ENCODE data around the gene LIN7B.

LIN7B gene, protein sequence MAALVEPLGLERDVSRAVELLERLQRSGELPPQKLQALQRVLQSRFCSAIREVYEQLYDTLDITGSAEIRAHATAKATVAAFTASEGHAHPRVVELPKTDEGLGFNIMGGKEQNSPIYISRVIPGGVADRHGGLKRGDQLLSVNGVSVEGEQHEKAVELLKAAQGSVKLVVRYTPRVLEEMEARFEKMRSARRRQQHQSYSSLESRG

DNA sequence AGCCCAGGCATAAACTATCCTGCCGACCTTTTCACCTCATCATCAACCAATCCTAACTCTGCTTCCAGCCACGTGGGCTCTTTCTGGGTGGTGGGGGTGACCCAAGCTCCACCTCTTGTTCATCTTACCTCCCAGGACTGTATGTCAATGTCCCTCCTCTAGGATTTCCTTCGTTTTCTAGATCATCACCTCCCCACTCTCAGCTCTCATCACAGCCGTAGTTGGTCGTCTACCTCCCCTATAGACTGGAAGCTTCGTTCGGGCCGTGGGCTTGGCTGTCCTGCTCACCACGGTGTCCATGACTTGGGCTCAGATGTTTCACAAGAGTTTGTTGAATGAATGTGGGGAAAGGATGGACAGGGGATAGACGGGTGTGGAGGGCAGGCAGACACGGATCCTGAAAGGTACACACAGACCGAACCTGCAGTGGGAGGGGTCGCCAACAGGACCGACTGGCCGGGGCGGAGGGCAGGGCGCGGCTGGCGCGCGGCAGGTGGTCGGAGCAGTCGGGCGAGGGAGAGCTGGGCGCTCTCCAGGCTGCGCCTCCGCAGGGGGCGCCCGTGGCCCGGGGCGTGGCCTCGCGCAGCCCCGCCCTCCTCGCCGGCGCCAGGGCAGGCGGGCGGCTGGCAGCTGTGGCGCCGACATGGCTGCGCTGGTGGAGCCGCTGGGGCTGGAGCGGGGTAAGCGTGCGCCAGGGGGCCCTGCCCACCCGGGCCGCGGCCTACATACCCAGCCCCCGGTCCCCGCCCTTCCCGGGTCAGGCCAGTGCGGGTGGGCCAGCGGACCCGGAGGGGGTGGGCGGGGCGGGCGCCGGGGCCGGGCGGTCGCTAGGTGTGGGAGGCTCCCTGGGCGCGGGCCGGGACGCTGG is at the start of gene LIN7B:
LIN7B (plus strand) TSS at position 609 of the 868 bp plus-strand sequence; CDS start at position 644, 35 bp downstream.
- DNase-seq: peak; percentile 76

DNA sequence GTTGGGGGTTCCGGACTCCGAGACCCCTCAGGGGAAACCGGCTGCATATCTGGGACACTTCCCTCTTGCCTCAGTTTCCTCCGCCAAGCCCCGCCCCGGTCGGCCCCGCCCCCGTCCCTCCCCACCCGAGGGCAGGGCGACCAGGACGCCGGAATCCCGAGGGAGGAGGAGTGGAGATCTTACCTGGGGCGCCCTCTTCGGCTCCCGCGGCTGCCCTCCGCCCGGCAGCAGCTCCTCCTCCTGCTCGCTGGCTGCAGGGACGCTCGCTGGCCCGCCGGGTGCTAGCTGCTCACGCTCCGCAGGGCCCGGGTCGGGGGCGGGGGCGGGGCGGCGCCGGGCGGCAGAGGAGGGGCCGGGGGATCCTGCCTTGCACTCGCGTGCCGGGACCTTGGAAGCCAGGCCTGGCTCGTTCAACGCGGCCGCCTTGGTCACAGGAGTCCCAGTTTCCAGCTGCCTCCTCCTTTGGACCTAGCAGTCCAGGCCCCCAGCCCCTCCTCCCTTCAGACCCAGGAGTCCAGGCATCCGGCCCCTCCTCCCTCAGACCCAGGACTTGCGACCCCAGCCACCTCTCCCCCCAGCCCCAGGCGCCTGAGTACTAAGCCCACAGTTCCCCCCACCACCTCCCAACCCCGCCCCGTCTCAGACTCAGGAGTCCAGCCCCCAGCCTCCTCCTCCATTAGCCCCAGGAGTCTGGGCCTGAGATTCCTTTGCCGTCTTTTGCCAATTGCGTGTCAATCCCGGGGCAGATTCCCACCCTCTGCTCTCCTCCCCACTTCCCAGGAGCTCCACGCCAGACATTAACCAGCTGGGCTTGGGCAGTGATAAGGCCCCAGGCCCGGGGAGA is 49.2 kb upstream of the LIN7B start, which contains the start of gene NTF4:
NTF4 (minus strand) TSS at position 51 of the 844 bp plus-strand sequence. CDS start 2,821 bp downstream, outside the sequence.
- no peak for DNase-seq

DNA sequence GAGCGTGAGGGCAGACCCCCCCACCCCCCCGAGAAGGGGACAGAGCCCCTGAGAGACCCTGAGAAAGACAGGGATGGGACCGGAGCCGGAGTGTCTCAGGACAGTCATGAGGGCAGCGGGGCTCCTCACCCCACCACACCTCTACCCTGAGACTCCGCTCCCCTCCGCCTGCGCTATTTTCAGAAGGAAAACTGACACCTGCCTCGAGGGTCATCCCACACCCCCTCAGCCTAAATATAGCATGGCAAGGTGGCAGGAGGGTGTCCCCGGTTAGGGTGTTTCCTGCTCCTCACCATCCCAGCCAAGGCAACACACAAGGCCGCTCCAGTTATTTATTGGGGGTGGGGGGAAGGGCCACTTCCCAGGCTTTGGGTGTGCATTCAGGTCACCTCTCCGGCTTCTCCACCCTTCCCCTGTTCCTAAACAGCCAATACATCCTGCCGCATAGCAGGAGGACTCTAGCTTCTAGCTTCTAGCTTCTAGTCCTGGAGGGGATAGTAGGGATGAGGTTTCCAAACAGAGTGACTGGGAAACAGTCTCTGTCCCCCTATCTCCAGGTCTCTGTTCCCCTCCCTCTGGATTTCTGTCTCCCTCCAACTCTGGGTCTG is 48.2 kb upstream of the LIN7B start:
- DNase-seq: no peak

DNA sequence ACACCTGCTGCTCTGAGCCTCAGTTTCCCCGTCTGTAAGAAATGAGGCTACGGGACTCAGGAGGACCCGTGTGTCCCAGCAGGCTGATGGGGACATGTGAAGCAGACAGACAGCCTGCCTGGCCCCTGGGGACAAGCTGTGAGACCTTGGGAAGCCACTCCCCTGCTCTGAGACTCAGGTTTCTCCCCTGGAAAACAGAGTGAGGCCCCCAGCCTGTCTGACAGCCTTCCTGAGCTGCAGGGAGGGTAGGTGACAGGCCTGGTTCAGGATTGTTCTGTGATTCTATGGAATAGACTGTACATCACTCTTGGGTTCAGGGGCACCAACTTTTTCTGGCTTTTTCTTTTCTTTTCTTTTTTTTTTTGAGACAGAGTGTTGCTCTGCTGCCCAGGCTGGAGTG is 46.6 kb upstream of the LIN7B start:
- DNase-seq: no peak

DNA sequence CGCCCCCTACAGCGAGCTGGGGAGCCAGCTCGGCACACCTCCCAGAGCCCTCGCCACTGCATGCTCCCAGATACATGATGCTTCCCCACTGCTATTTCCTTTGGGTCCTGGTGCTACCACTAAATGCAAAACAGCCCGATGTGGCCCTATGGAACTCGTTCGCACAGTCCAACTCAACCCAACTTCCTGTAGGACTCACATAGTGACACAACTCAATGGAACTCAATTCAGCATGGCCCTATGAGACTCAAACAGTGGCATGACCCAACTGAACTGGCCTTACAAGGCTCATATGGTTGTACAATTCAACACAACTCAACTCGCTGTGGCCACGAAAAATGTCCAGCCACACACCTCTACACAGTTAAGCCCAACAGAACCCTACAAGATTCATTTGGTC is 45.1 kb upstream of the LIN7B start:
- DNase-seq: no peak

DNA sequence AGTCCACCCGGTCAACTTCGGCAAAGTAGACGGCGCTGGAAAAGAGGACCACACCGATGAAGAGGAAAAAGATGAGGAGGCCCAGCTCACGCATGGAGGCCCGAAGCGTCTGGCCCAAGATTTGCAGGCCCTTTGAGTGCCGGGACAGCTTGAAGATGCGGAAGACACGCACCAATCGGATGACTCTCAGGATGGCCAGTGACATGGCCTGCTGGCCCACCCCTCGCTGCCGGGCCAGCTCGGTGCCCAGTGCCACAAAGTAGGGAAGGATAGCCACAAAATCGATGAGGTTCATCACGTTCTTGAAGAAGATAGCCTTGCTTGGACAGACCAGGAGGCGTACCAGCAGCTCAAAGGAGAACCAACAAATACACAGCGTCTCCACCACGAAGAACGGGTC is 43.8 kb upstream of the LIN7B start:
- DNase-seq: no peak

DNA sequence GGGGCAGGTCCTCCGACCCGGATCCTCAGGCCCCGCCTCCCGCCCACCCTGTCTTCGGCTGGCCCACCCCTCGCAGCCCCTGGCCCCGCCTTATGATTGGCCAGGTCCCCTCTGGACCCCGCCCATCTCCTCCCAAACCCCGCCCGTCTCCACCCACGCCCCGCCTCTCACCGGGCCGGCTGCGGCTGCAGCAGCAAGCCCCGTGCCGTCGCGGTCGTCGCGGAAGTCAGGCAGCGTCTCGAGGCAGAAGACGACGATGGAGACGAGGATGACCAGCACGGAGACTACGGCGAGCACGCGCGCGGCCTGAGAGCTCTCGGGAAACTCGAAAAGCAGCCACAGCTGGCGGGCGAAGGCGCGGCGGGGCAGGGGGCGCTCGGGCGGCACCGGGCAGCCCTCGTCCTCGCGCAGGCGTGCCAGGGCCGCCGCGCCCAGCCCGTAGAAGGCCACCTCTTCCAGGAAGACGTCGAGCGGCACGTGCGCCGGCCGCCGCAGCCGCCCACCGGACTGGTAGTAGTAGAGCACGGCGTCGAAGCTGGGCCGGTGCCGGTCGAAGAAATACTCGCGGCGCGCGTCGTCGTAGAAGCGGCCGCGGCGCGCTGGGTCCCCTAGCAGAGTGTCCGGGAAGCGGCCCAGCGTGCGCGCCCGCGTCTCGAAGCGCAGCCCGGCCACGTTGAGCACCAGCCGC is 42.2 kb upstream of the LIN7B start:
- DNase-seq: no peak

DNA sequence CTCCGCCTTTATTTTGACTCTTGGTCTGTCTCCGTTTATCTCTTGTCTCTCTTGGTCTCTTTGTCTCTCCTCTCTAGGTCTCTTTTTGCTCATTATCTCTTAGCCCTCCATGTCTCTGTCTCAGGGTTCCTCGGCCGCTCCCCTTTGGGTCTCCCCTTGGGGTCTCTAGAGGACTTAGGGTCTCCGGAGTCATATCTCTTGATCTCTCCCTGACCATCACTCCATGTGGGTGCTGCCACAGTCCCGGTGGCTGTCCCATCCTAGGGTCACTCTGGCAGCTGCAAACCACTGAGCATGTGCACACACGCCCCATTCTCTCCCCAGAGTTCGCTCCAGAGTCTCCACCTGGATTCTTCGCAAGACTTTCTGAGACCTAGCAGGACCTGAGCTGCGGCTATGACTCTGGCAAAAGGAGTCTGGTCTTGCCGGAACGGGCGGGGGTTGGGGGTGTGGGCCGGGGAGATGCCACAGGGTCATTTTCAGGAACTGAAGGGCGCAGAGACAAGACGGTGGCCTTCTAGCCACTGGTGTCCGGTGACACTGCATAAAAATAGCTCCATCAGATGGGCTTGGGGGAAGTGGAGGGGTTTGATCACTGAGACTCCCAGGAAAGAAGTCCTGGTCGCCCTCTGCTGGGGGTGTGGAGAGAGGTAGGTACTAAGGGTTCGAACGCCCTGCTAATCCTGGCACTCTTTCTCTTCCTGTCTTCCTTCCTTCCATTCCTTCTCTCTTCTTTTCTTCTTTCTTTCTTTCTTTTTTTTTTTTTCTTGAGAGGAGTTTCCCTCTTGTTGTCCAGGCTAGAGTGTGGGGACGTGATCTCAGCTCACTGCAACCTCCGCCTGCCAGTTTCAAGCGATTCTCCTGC is 40.4 kb upstream of the LIN7B start:
- DNase-seq: no peak

DNA sequence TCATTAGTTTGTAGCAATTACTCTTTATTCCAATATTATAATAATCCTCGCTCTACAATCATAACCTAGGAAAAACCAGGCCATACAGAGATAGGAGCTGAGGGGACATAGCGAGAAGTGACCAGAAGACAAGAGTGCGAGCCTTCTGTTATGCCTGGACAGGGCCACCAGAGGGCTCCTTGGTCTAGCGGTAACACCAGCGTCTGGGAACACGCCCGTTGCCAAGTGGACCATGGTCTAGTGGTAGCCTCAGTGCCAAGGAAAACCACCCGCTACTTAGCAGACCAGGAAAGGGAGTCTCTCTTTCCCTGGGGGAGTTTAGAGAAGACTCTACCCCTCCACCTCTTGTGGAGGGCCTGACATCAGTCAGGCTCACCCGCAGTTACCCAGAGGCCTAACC is 39.3 kb upstream of the LIN7B start:
- peak; percentile 22 for DNase-seq

DNA sequence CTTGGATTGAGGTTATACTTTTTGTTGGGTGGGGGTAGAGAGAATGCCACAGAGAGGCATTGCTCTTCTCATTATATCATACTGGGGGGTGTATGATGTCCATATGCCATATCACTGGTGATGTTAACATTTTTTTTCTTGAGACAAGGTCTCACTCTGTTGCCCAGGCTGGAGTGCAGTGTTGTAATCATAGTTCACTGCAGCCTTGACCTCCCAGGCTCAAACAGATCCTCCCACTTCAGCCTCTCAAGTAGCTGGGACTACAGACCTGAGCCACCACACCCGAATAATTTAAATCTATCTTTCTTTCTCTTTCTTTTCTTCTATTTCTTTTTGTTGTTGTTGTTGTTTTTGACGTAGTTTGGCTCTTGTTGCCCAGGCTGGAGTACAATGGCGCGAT is 33.8 kb upstream of the LIN7B start:
- DNase-seq: no peak

DNA sequence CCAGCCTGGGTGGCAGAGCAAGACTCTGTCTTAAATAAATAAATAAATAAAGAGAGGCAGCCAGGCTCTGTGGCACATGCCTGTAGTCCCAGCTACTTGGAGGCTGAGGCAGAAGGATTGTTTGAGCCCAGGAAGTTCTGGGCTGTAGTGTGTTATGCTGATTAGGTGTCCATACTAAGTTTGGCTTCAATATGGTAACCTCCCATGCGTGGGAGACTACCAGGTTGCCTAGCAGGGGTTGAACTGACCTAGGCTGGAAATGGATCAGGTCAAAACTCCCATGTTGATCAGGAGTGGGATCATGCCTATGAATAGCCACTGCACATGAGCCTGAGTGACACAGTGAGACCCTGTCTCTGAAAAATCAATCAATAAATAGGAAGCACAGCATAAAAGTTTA is 32.9 kb upstream of the LIN7B start:
- DNase-seq: no peak

DNA sequence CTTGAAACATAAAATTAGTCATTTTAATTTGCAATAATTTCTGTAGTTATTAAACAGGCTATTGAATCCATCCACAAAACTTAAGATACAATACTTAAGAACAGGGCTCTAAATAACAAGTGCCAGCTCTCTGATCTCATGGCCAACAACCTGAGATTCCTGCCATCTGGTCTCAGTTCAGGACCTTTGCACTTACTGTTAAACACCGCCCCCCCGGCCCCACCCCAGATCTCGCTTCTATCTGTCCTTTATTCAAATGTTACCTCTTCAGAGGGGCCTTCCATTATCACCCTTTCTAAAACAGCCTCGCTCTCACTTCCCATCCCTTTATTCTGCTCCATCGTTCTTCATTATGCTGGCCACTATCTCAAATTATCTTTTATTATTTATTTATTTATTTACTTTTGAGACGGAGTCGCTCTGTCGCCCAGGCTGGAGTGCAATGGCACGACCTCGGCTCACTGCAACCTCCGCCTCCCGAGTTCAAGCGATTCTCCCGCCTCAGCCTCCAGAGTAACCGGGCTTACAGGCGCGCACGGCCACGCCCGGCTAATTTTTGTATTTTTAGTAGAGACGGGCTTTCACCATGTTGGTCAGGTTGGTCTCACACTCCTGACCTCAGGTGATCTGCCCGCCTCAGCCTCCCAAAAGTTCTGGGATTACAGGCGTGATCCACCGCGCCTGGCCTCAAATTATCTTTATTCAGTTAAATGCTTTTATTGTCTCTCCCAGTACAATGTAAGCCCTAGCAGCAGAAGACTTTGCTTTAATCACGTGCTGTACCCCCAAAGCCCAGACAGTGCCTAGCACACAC is 29.8 kb upstream of the LIN7B start:
- DNase-seq: no peak

DNA sequence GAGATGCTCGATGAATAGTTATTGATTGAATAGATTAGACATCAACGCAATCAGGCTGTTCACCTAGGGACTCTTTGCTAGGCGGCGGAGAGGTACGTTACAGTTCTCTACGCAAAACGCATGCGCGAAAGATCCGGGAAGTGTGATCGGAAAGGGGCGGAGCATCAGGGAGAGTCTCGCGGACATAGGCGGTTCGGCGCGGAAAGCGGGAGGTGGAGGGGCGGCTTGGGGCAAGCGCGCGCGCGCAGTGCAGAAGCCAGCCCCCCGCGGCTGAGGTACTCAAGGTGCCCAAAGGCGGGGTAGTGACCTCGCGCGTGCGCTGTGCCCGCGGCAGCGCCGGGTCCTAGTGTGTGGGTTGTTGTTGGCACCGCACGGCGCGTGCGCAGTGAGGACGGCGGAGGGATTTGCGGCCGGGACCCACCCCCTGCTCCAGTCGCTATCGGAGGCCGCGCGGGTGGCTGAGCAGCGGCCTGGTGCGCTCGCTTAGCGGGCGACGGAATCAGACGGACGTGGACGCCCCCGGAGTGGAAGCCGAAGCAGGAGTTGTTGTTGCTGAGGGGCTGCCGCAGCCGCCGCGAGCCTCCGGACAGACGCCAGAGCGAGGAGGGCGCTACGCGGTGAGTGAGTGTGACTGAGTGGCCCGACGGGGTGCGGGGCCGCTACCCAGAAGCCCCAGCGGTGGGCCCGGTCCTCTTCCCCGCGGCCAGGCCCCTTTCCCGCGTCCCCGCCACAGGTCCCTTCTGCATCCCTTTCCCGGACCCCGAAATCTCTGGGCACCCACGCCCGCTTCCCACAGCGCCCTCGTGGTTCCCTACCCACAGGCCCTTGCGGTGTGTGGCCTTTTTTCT is 28.9 kb upstream of the LIN7B start, which contains the start of gene SNRNP70:
SNRNP70 (plus strand) TSS at position 432 of the 848 bp plus-strand sequence. CDS start 964 bp downstream, outside the sequence.
- DNase-seq: peak; percentile 100

DNA sequence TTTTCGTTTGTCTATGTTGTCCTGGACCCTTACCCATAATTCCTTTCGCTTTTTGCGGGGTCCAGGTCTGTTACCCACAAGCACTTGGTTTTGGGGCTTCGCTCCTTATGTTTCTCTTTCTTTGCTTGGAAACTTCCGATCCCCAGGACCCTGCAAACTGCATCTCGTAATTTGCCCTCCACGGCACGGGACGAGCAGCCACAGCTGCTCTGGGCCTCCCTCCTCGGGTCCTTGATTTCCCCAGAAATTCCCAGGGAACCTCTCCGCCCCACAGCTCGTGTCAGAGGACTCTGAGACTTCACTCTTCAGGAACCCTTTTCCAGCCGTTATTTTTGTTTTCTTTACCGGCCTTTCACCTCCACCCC is 28.3 kb upstream of the LIN7B start:
- DNase-seq: no peak

DNA sequence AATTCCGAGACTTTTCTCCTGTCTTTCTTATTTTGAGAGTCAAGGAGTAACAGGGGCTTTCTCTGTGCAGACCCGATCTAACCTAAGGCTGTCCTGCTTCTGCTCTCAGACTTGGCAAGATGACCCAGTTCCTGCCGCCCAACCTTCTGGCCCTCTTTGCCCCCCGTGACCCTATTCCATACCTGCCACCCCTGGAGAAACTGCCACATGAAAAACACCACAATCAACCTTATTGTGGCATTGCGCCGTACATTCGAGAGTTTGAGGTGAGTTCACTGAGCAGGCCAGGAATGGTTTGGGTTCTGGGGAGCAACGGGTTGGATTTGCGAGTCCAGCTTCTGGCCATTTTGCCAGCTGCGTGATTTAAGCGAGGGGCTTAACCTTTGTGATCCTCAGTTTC is 27.9 kb upstream of the LIN7B start:
- no peak for DNase-seq

DNA sequence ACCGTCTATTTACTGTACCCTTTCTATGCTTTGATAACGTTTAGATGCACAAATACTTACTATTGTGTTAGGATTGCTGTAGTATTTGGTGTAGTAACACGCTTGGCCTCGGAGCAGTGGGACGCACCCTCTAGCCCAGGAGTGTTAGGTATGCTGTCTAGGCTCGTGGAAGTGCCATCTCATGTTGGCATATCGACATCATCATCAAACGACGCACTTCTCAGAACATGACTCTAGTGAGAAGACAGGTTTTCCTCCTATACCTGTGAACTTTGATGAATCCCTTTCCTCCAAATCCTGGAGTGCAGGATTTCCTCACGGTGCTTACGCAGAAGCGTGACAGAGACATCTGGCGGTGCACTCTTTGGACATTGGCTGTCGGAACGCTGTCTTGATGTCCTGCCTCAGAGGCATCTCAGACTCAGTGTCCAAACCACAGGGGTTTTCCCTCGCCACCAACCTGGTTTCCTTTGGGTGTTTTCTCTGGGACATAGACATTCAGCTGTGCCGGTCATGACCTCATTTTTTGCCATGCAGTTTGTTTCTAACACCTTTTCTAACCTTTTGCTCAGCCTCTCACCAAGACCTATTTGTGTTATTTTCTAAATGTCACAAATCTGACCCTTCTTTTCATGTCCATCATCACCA is 22.7 kb upstream of the LIN7B start:
- no peak for DNase-seq

DNA sequence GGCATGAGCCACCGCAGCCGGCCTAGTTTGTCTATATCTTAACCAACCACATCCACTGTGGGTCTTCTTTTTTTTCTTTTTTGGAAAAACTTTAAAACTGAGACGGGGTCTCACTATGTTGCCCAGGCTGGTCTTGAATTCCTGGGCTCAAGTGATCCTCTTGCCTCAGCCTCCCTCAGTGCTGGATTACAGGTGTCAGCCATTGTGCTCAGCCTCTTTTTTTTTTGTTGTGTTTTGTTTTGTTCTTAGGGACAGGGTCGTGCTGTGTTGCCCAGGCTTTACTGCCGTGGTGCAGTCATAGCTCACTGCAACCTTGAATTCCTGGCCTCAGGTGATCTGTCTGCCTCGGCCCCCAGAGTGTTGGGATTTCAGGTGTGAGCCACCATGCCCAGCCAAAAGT is 21.5 kb upstream of the LIN7B start:
- DNase-seq: no peak

Data from CD4-positive, alpha-beta T cell treated with Interferon gamma for 1 hour (primary cell).